GM13976 (cell line): Measurements from ENCODE around the gene AGXT2.

Experiments
- DNase-seq: peaks from one replicate; pipeline ENCODE4 v3.0.0; 2012; ENCODE audit warnings: low spot score
- CTCF ChIP-seq: IDR thresholded peaks from 2 replicates; pipeline ENCODE4 v1.5.1; 2012; ENCODE audit warnings: borderline replicate concordance, mild to moderate bottlenecking; ENCODE audit not compliant: insufficient read depth; ENCODE audit errors: extremely low read depth, missing control alignments, control extremely low read depth
- in situ Hi-C: fragments of 300-500 bp; cut with MboI; formaldehyde crosslinking; loops from one replicate; pipeline ENCODE4 v1.12.0; 2022; ENCODE audit warnings: low sequenced_read_pairs, mixed read lengths, inconsistent platforms; ENCODE audit not compliant: unreplicated experiment

Gene AGXT2

GRCh38 chr5:35047785-35048404, at the start of gene AGXT2:
AGXT2 (minus strand) TSS chr5:35047949; CDS start chr5:35047892, 57 bp downstream.
- in situ Hi-C loops = no loop called here
- TF ChIP-seq CTCF = no peak
- no peak for DNase-seq

GRCh38 chr5:35096932-35097331, 49.2 kb upstream of the AGXT2 start:
- no peak for DNase-seq
- TF ChIP-seq CTCF = no peak
- in situ Hi-C loops = loop anchor here (10.0 to 25.0 kb wide), 4 partner anchors 90 to 828 kb away; no protein-coding TSS in a partner anchor

- in situ Hi-C loops = loop anchor here (10.0 to 25.0 kb wide), 4 partner anchors 91 to 829 kb away; no protein-coding TSS in a partner anchor
- no peak for DNase-seq
- no peak for TF ChIP-seq CTCF
Observed at GRCh38 chr5:35096216-35096615, 48.5 kb upstream of the AGXT2 start.

- in situ Hi-C loops = loop anchor here (10.0 to 25.0 kb wide), 4 partner anchors 92 to 829 kb away; no protein-coding TSS in a partner anchor
- TF ChIP-seq CTCF = no peak
- DNase-seq = no peak
Observed at GRCh38 chr5:35095366-35095765, 47.6 kb upstream of the AGXT2 start.

GRCh38 chr5:35094948-35095347, 47.2 kb upstream of the AGXT2 start:
- in situ Hi-C loops = loop anchor here (10.0 to 25.0 kb wide), 4 partner anchors 92 to 830 kb away; no protein-coding TSS in a partner anchor
- no peak for DNase-seq
- TF ChIP-seq CTCF = no peak

- in situ Hi-C loops = loop anchor here (10.0 to 25.0 kb wide), 4 partner anchors 95 to 832 kb away; no protein-coding TSS in a partner anchor
- no peak for TF ChIP-seq CTCF
- DNase-seq = no peak
Observed at GRCh38 chr5:35092703-35093102, 45.0 kb upstream of the AGXT2 start.
